HL-60 (cell line): ENCODE data around the gene TNNI3.
"Not testable (repeated sequence)": the region's sequence is repeated elsewhere in the genome, so short reads cannot be mapped to it uniquely, and the experiment has no call there.

Experiments
- DNase-seq, 2 experiments: peaks; one replicate each; pipeline ENCODE4 v3.0.0-alpha.2; 2010 to 2020; ENCODE audit warnings: low read depth in 1 of 2, low spot score in 1 of 2
- H3K27ac ChIP-seq: fragments of 250-450 bp; sonication (Bioruptor Pico); replicated peaks from 2 replicates; pipeline ENCODE4 v1.5.1; 2020; ENCODE audit warnings: mild to moderate bottlenecking, moderate library complexity
- H3K27me3 ChIP-seq: fragments of 250-450 bp; sonication (Bioruptor Pico); 2 replicates; pipeline ENCODE4 v1.5.1; 2021; ENCODE audit warnings: mild to moderate bottlenecking, moderate library complexity; ENCODE audit not compliant: insufficient read depth, poor library complexity, severe bottlenecking
- H3K4me3 ChIP-seq: replicated peaks from 2 replicates; pipeline ENCODE4 v1.5.1; 2011; ENCODE audit warnings: mild to moderate bottlenecking, control low read depth, low read length; ENCODE audit not compliant: insufficient read depth
- GABPA ChIP-seq: IDR thresholded peaks from 2 replicates; pipeline ENCODE4 v1.6.1; 2012; ENCODE audit warnings: low read depth
- POLR2AphosphoS5 ChIP-seq: IDR thresholded peaks from 2 replicates; pipeline ENCODE4 v1.6.1; 2012; ENCODE audit warnings: low read depth
- SPI1 ChIP-seq: IDR thresholded peaks from 2 replicates; pipeline ENCODE4 v1.6.1; 2012; ENCODE audit warnings: low read depth, mild to moderate bottlenecking, borderline replicate concordance
- TF ChIP-seq, protein P1 (sequence below): IDR thresholded peaks from 2 replicates; pipeline ENCODE4 v1.6.1; 2012; ENCODE audit warnings: low read depth; ENCODE audit not compliant: insufficient replicate concordance
- TF ChIP-seq, protein P2 (sequence below): IDR thresholded peaks from one replicate; pipeline ENCODE4 v1.5.1; 2011; ENCODE audit warnings: low read length, control low read depth, inconsistent platforms; ENCODE audit not compliant: insufficient read depth

The TNNI3 gene

DNA sequence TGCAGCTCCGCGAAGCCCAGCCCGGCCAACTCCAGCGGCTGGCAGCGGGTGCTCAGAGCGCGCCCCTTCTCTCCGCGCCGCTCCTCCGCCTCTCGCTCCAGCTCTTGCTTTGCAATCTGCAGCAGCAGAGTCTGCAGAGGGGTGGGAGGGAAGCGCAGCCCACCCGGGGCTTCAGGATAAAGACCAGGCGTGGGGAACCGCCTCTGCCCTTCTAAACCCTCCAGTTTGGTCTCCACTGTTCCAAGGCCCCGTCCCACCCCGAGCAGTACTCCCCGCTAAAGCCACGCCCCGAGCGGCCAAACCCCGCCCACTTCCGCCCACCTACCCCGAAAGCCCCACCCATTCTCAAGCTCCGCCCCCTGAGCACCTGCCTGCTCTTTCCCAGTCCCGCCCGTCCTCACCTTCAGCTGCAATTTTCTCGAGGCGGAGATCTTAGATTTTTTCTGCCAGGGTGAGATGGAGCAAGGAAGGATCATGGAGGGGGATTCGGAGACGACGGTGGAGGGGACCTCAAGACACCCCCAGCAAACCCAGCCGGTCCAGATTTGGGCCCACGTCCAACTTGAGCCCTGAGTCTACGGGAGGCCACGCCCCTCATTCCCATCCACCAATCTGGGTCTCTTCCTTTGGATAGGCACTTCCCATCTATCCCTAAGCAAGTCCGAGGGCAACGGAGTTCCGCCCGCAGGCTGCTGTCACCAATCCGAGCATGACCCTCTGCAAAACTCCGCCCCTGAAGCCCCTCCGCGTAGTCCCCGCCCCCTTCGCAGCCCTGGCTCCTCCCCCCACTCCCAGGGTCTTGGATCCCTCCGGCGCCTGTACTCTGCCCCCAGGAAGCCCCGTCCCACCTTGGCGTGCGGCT, 1.1 kb downstream of the TNNI3 start:
- Histone ChIP-seq H3K27ac (no peak overlapping the region), H3K27me3 (peaks cover 11% of the 10 kb centered on the region), H3K4me3 (no peak overlapping the region)
- TF ChIP-seq SPI1: no peak
- TF ChIP-seq, protein P1, sequence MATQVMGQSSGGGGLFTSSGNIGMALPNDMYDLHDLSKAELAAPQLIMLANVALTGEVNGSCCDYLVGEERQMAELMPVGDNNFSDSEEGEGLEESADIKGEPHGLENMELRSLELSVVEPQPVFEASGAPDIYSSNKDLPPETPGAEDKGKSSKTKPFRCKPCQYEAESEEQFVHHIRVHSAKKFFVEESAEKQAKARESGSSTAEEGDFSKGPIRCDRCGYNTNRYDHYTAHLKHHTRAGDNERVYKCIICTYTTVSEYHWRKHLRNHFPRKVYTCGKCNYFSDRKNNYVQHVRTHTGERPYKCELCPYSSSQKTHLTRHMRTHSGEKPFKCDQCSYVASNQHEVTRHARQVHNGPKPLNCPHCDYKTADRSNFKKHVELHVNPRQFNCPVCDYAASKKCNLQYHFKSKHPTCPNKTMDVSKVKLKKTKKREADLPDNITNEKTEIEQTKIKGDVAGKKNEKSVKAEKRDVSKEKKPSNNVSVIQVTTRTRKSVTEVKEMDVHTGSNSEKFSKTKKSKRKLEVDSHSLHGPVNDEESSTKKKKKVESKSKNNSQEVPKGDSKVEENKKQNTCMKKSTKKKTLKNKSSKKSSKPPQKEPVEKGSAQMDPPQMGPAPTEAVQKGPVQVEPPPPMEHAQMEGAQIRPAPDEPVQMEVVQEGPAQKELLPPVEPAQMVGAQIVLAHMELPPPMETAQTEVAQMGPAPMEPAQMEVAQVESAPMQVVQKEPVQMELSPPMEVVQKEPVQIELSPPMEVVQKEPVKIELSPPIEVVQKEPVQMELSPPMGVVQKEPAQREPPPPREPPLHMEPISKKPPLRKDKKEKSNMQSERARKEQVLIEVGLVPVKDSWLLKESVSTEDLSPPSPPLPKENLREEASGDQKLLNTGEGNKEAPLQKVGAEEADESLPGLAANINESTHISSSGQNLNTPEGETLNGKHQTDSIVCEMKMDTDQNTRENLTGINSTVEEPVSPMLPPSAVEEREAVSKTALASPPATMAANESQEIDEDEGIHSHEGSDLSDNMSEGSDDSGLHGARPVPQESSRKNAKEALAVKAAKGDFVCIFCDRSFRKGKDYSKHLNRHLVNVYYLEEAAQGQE: no peak
- TF ChIP-seq, protein P2, sequence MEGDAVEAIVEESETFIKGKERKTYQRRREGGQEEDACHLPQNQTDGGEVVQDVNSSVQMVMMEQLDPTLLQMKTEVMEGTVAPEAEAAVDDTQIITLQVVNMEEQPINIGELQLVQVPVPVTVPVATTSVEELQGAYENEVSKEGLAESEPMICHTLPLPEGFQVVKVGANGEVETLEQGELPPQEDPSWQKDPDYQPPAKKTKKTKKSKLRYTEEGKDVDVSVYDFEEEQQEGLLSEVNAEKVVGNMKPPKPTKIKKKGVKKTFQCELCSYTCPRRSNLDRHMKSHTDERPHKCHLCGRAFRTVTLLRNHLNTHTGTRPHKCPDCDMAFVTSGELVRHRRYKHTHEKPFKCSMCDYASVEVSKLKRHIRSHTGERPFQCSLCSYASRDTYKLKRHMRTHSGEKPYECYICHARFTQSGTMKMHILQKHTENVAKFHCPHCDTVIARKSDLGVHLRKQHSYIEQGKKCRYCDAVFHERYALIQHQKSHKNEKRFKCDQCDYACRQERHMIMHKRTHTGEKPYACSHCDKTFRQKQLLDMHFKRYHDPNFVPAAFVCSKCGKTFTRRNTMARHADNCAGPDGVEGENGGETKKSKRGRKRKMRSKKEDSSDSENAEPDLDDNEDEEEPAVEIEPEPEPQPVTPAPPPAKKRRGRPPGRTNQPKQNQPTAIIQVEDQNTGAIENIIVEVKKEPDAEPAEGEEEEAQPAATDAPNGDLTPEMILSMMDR: no peak
- TF ChIP-seq POLR2AphosphoS5: no peak
- no peak for TF ChIP-seq GABPA
- DNase-seq: no peak

DNA sequence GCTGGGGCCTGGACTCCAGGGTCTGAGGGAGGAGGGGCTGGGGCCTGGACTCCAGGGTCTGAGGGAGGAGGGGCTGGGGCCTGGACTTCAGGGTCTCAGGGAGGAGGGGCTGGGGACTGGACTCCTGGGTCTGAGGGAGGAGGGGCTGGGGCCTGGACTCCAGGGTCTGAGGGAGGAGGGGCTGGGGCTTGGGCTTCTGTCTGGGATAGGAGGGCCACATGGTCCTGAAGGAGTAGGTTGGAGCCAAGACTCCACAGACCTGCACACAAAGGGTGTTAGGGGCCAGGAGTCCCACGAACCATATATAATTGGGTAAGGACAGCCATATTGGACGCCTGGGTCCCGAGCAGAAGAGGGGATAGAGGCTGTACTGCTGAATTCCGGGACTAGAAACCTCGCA, 1.7 kb downstream of the TNNI3 start:
- H3K27me3 ChIP-seq, H3K27ac ChIP-seq, H3K4me3 ChIP-seq, DNase-seq: not testable (repeated sequence)

DNA sequence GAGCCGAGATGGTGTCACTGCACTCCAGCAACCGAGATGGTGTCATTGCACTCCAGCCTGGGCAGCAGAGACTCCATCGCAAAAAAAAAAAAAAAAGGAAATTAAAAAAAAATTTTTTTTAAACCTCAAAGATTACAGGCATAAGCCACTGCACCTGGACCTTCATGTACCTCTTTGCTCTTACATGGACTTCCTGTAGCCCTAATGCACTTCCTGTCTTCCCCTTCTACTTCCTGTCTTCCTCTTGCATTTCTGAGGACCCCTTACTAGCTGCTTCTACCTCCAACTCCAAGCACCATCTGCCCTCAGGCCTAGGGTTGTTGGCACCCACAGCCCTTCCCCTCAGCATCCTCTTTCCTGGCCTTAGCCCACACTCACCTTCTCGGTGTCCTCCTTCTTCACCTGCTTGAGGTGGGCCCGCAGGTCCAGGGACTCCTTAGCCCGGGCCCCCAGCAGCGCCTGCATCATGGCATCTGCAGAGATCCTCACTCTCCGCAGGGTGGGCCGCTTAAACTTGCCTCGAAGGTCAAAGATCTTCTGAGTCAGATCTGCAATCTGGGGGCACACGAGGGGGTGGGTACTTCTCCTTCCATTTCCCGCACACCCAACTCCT, 3.8 kb downstream of the TNNI3 start:
- no peak for DNase-seq
- no peak overlapping the region for H3K27ac ChIP-seq
- no peak overlapping the region for H3K4me3 ChIP-seq
- peaks cover 9% of the 10 kb centered on the region for H3K27me3 ChIP-seq
- TF ChIP-seq, protein P1: no peak
- TF ChIP-seq POLR2AphosphoS5 (no peak), SPI1 (no peak), GABPA (no peak)
- TF ChIP-seq, protein P2: no peak

DNA sequence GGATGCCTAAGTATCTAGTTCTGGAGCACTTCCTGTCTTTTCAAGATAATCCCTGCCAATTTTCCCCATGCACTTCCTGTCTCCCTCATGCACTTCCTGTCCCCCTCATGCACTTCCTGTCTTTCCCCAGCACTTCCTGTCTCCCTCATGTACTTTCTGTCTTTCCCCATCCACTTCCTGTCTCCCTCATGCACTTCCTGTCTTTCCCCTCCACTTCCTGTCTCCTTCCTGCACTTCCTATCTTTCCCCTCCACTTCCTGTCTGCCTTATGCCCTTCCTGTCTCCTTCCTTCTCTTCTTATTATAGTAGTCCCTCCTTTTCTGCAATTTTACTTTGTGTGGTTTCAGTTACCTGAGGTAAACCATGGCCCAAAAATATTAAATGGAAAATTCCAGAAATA, 5.5 kb downstream of the TNNI3 start:
- TF ChIP-seq, protein P1: no peak
- TF ChIP-seq GABPA: peak; percentile 38; the same call in 1 of the 2 replicates
- TF ChIP-seq SPI1: peak; percentile 62
- TF ChIP-seq, protein P2: no peak
- no peak overlapping the region for H3K27ac ChIP-seq
- peaks cover 8% of the 10 kb centered on the region for H3K27me3 ChIP-seq
- H3K4me3 ChIP-seq: no peak overlapping the region
- DNase-seq: no peak
